Epithelial cell of proximal tubule (primary cell): Measurements from ENCODE around the gene PRDX2. TPM values are rescaled to one million over a fixed set of nuclear protein-coding genes. Genes with fewer than 3 reads are reported as not detected.

Experiments used
- DNase-seq: peaks from one replicate; pipeline ENCODE4 v3.0.0-alpha.2; 2011; ENCODE audit warnings: low read depth
- H3K4me3 ChIP-seq: 2 replicates; pipeline ENCODE4 v1.5.1; 2011; ENCODE audit warnings: low read depth, mild to moderate bottlenecking, low read length
- total RNA-seq: library from RNA; depleted of rRNA; stranded (reverse); fragments of >200 nt; gene quantifications from 2 replicates; pipeline ENCODE4 v1.2.3, GENCODE V29; 2015
- TF ChIP-seq, protein P1 (sequence below): conservative IDR thresholded peaks from 2 replicates; pipeline ENCODE4 v1.5.1; 2012; ENCODE audit warnings: low read depth, mild to moderate bottlenecking, low read length

PRDX2 gene
- total RNA-seq, 1 donor from 2014 or later = 571 TPM

GRCh38 chr19:12748489-12748888, 53.1 kb downstream of the PRDX2 start:
- no peak for DNase-seq
- no peak overlapping the region for H3K4me3 ChIP-seq
- TF ChIP-seq, protein P1, sequence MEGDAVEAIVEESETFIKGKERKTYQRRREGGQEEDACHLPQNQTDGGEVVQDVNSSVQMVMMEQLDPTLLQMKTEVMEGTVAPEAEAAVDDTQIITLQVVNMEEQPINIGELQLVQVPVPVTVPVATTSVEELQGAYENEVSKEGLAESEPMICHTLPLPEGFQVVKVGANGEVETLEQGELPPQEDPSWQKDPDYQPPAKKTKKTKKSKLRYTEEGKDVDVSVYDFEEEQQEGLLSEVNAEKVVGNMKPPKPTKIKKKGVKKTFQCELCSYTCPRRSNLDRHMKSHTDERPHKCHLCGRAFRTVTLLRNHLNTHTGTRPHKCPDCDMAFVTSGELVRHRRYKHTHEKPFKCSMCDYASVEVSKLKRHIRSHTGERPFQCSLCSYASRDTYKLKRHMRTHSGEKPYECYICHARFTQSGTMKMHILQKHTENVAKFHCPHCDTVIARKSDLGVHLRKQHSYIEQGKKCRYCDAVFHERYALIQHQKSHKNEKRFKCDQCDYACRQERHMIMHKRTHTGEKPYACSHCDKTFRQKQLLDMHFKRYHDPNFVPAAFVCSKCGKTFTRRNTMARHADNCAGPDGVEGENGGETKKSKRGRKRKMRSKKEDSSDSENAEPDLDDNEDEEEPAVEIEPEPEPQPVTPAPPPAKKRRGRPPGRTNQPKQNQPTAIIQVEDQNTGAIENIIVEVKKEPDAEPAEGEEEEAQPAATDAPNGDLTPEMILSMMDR = no peak

Other genes with a start within 250 kb of the PRDX2 start
- 1.2 and 2.0 TPM in 2 replicates for gene ZNF490, start 191.0 kb downstream of the PRDX2 start, total RNA-seq
- 4.1 and 5.5 TPM in 2 replicates for gene ZNF791, start 190.9 kb downstream of the PRDX2 start, total RNA-seq
- gene MAN2B1, start 135.1 kb downstream of the PRDX2 start, total RNA-seq = 41.7 and 64.2 TPM in 2 replicates
- 3.6 and 10.8 TPM in 2 replicates for gene WDR83, start 135.0 kb downstream of the PRDX2 start, total RNA-seq
- 108 and 134 TPM in 2 replicates for gene DHPS, start 119.9 kb downstream of the PRDX2 start, total RNA-seq
- gene GNG14, start 113.8 kb downstream of the PRDX2 start, total RNA-seq = not detected in 2 replicates
- gene FBXW9, start 105.2 kb downstream of the PRDX2 start, total RNA-seq = 18.5 and 21.3 TPM in 2 replicates
- 21.9 and 33.3 TPM in 2 replicates for gene TNPO2, start 77.9 kb downstream of the PRDX2 start, total RNA-seq
- gene TRIR, start 67.1 kb downstream of the PRDX2 start, total RNA-seq = 430 and 635 TPM in 2 replicates
- gene GET3, start 64.3 kb downstream of the PRDX2 start, total RNA-seq = 86.6 and 151 TPM in 2 replicates
- gene BEST2, start 50.0 kb downstream of the PRDX2 start, total RNA-seq = not detected in 2 replicates
- 12.3 and 26.3 TPM in 2 replicates for gene HOOK2, start 26.2 kb downstream of the PRDX2 start, total RNA-seq
- gene JUNB, start 10.3 kb downstream of the PRDX2 start, total RNA-seq = 127 and 251 TPM in 2 replicates
- not detected in 2 replicates for gene THSD8, start 269 bp upstream of the PRDX2 start, total RNA-seq
- 49.6 and 62.7 TPM in 2 replicates for gene RNASEH2A, start 4.8 kb upstream of the PRDX2 start, total RNA-seq
- not detected in 2 replicates for gene RTBDN, start 32.8 kb upstream of the PRDX2 start, total RNA-seq
- gene MAST1, start 36.7 kb upstream of the PRDX2 start, total RNA-seq = 0.22 and 1.5 TPM in 2 replicates
- 21.0 and 24.0 TPM in 2 replicates for gene DNASE2, start 79.6 kb upstream of the PRDX2 start, total RNA-seq
- 0.51 TPM in 1 of 2 replicates, not detected in the other for gene KLF1, start 85.4 kb upstream of the PRDX2 start, total RNA-seq
- 43.4 and 49.1 TPM in 2 replicates for gene GCDH, start 89.4 kb upstream of the PRDX2 start, total RNA-seq
- 0.22 and 1.3 TPM in 2 replicates for gene SYCE2, start 117.5 kb upstream of the PRDX2 start, total RNA-seq
- gene FARSA, start 131.9 kb upstream of the PRDX2 start, total RNA-seq = 89.1 and 101 TPM in 2 replicates
- gene CALR, start 136.8 kb upstream of the PRDX2 start, total RNA-seq = 1,613 and 1,812 TPM in 2 replicates
- gene RAD23A, start 144.1 kb upstream of the PRDX2 start, total RNA-seq = 108 and 129 TPM in 2 replicates
- gene GADD45GIP1, start 155.4 kb upstream of the PRDX2 start, total RNA-seq = 87.2 and 105 TPM in 2 replicates
- 0.06 and 0.07 TPM in 2 replicates for gene DAND5, start 167.8 kb upstream of the PRDX2 start, total RNA-seq
- gene NFIX, start 193.7 kb upstream of the PRDX2 start, total RNA-seq = 1.7 TPM in 1 of 2 replicates, not detected in the other